Activated CD4-positive, alpha-beta T cell treated with anti-CD3 and anti-CD28 coated beads, Interleukin-2, amount 50 U/mL, for 4 hours (primary cell): Measurements from ENCODE around the gene FBXW11.

Experiments
- DNase-seq, 2 experiments: peaks; one replicate each; pipeline ENCODE4 v3.0.0-alpha.2; 2020

FBXW11 gene

GRCh38 chr5:171858303-171858702, 148.1 kb downstream of the FBXW11 start:
- no peak for DNase-seq

DNA sequence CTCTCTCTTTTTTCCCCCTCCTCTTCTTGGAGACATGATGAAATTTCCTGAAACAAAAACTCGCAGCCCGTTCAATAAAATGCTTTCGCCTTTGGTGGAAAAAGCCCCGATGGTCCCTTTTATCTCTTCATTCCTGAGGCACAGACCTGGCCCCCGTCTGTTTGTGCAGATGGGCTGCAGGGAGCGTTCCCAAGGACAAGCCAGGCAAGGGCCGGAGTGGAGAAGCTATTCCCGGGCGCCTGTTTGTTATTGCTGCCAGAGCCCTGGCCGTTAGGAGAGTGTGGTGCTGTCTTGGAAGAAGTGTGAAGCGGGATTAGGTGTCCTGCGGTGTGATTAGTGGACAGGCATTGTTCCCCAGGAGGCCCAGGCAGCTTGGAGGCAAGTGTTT, 149.0 kb downstream of the FBXW11 start:
- no peak for DNase-seq

DNA sequence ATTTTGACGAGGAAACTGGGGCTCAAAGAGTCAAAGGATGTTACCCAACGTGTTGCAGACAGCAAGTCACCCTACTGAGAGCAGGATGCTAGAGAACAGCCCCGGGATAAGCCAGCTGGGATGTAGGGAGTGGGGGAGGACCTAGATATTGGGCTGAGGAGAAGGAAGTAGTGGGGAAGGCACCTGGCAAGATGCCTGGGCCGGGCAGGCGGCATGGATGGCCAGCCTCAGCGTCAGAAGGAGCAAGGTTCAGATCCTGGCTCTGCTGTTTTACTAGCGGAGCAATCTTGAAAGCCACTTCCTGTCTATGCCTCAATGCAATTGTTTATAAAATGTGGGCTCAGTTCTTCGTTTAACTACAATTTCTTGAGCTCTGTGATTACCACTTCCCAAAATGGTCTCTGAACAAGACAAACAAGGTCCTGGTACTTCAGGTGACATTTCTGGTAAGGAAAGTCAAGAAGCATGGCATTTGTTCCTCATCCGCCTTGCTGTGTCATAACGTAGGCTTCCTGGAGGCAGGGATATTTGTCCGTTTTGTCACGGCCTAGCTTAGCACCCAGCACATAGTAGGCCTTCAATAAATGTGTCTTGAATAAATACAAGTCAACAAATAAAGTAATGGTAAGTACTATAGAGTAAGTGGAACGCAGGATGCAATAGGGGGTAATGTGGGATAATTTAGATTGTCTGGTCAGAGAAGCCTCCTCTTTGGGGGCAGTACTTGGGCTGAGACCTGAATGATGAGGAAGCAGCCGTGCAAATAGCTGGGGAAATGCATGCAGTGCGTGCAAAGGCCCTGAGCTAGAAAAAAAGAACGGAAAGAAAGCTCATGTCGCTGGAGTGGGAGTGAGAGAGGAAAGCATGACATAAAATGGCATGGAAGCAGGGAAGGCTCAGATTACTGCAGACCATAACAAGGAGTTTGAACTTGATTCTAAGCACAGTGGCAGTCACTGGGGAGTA, 150.4 kb downstream of the FBXW11 start:
- no peak for DNase-seq

DNA sequence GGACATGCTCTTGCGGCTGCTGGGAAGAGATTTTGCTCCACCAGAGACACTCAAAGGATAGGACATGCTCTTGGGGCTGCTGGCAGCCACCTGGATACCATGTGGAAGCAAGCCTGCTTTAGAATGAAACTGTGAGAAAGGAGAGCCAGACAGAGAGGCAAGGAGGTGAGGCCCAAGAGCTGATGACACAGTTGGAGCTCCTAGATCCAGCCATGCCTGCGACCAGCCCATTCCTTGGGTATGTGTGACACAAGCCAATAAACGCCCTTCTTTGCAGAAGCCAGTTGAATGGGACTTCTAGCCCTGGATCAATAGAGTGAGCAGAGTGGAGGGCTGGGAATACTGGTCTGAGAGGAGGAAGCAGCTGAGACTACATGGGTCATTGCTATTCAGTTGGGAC, 151.2 kb downstream of the FBXW11 start:
- DNase-seq, result no peak

DNA sequence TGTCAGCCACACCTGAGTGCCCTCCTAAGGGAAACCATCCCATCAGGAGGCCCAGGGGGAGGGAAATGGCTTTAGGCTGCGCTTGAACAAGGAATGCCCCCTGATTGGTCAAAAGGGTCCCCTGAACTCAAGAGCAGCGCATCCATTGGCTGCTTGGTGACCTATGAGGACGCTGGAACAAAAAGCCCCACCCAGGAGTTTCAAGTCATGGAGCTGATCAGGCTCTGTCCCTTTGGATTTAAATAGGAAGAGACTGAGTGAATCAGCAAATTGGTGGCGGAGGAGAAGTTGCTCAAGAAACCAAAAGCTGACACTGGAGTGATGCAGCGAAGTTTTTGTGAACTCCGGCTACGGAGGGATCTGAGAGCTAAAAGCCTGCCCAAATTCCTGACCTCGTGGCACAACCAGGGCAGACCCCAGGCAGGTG, 154.2 kb downstream of the FBXW11 start:
- no peak for DNase-seq

- DNase-seq, result no peak
Measured at GRCh38 chr5:171851251-171851650, 155.2 kb downstream of the FBXW11 start.

GRCh38 chr5:171850324-171850947, 156.0 kb downstream of the FBXW11 start:
- no peak for DNase-seq

DNA sequence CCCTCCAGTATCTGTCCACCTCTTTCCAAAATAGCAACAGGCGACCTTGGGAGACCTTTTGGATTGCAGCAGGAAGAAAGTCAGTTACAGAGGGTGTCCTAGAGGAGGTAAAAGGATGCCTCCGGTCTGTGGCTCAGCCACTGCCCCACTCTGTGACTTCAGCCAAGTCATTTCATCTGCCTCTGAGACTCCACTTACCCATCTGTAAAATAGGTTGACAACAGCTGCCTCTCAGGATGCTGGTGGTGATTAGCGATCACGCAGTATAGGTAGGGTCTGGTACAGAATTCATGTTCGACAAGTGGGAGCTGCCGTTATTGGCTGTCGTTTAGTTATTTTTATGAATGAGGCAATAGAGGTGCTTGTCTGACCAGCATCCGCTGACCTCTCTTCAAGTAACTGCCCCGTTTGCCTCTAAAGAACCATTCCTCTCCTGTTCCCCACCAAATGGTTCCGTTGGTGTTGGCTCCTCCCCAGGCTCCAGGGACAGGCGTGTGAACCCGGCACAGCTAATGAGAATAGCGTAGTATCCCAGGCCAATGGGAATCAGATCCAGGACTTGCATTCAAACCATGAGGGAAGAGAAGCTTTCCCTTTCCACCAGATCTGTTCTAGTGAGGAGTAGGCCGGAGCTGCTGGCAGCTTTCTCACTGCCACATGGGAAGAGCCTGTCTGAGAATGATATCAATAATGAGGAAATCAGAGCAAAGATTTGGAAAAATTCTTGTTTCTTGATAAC, 156.7 kb downstream of the FBXW11 start:
- no peak for DNase-seq

- no peak for DNase-seq
Measured at GRCh38 chr5:171848911-171849520, 157.4 kb downstream of the FBXW11 start.

GRCh38 chr5:171848486-171848885, 158.0 kb downstream of the FBXW11 start:
- DNase-seq, result no peak

GRCh38 chr5:171848006-171848405, 158.4 kb downstream of the FBXW11 start:
- no peak for DNase-seq

DNA sequence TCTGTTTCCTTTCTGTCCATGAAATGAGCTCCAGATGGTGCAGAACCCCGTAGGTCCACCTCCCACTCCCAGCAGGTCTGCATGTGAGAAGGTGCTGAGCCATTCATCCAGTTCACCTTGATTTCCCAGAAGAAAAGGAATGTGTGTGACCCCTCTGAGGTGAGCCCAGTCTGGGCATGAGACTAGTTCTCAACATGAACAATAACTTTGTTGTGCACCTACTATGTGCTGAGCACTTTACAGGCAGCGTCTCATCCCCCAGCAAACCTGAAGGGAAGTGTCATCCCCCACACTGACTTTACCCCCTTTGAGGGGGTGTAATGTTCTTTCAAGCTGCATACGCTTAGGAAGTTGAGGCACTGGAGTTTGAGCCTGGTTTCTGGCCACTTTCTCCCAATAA, 159.4 kb downstream of the FBXW11 start:
- DNase-seq, result no peak

DNA sequence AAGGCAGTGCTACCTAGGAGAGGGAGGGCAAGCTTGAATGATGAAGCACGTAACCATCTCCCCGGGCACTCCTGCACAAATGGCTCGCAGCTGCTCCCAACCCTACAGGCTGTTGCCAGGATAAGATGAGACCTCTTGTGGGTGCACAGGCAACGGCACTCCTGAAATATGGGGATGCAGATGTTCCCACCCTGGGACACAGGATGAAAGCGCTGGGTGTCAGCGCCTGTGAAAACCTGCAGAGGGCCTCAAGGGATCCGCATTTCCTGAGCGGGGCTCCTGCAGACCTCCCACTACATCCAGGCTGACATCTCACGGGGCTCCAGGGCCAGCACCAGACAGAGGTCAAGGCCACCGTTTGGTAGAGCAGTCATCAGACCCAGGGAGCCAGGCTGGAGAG, 160.1 kb downstream of the FBXW11 start:
- DNase-seq, result no peak

DNA sequence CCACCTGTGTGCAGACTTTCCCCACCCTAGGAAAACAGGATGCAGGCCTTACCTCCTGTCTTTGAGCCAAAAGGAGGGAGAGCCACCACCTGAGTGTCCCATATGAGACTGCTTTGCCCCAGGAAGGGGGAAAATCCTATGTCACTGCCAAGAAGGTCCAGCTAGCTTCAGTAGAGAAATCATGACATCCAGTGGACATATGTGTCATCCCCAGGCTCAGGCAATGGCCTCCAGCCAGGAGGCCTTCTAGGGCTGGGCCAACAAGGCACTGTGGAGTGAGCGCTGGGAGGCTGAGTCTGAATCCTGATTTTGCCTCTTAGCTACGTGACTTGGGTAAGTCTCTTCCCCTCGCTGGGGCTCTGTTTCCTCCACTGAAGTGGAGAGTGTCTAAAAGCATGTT, 160.6 kb downstream of the FBXW11 start:
- DNase-seq, result no peak

- no peak for DNase-seq
Measured at GRCh38 chr5:171845040-171845630, 161.3 kb downstream of the FBXW11 start.

DNA sequence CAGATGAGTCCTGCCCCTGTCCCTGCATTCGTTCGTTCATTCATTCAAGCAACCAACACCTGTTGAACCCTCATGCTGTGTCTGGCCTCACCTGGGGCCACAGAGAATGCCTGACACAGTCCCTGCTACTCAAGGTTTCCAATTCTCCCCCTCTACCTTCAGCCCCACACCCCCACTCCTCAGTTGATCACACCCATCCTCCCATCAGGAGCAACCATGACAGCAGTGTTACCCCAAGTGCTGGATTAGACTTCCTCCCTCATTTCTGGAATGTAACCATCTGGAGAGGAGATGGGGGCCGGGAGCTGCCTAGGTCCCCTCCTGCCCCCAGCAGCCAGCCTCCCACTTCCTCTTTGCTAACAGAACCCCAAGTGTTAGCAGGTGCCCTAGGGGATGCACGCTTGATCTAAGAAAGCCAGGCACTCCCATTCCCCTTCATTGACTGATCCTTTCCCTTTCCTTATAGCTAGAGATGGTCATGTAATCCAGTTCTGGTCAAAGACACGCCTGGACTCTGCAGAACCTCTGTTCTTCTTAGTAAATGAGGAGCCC, 163.6 kb downstream of the FBXW11 start:
- no peak for DNase-seq

GRCh38 chr5:171841984-171842776, 164.3 kb downstream of the FBXW11 start:
- no peak for DNase-seq

GRCh38 chr5:171840711-171841522, 165.5 kb downstream of the FBXW11 start:
- DNase-seq, result no peak

DNA sequence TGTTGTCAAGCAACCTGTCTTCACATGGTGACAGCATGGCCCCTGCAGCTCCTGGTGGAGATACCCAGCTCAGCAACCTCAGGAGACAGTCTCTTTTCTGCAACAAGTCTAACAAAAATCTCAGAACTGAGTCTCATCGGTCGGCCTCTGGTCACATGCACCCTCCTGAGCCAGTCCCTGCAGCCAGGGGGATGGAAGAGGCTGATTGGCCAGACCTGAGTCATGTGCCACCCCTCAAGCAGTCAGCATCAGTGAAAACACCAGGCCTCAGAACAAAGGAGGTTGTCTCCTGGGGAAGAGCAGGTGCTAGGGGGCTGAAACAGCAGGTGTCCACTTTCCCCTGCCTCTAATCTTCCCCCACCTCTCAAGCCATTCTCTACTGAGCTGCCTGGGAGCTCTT, 166.4 kb downstream of the FBXW11 start:
- no peak for DNase-seq

GRCh38 chr5:171839112-171839511, 167.3 kb downstream of the FBXW11 start:
- no peak for DNase-seq

DNA sequence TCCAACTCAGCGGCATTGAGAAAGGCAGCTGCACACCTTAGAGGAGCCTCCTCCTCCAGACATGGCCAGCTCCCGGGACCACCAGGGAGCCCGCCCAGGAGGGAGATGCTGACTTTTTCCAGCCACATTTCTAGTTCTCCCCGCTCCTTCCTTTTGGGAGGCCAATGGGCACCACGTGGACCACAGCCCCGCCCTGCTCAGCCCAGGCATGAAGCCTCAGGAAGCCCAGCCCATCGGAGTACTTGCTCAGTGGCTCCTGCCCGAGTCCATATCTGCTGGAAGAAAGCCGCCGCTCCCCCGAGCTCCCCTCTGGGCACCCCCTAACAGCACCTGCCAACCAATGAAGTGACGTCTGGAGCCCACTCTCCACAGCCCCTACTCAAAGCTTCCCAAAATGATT, 168.4 kb downstream of the FBXW11 start:
- no peak for DNase-seq
